NT2/D1 (cell line): ENCODE data around the gene PARP14.

Source experiments
- YY1 ChIP-seq: IDR thresholded peaks from 2 replicates; pipeline ENCODE4 v1.6.1; 2011; ENCODE audit not compliant: insufficient read length, insufficient read depth
- ZNF274 ChIP-seq: IDR thresholded peaks from 2 replicates; pipeline ENCODE4 v1.6.1; 2011; ENCODE audit warnings: mild to moderate bottlenecking, low read depth, low read length

GRCh38 chr3:122694966-122695365, 14.3 kb downstream of the PARP14 start:
- TF ChIP-seq ZNF274 (no peak), YY1 (no peak)
